HCT116 (cell line): Measurements from ENCODE around the gene SGMS1. TPM values are rescaled to one million over a fixed set of nuclear protein-coding genes. Genes with fewer than 3 reads are reported as not detected.

Experiments used
- ATAC-seq: fragments of 200-7000 bp; cut with Tn5 transposase; 2 replicates; pipeline ENCODE4 v1.9.1; 2020; ENCODE audit warnings: mild to moderate bottlenecking, moderate library complexity
- BruUV-seq: library from RNA; stranded (reverse); fragments of 400-500 nt; replicated peaks from 2 replicates; lab custom pipeline; 2021; lab: Mats Ljungman, UMichigan
- CTCF ChIA-PET: fragments of 300-600 bp; sonication (Branson Sonifier 250); formaldehyde crosslinking; loops from one replicate; lab custom pipeline; 2021; ENCODE audit warnings: antibody characterized with exemption; lab: Charles Lee
- POLR2A ChIA-PET: fragments of 300-600, 350-600 bp; sonication (Branson Sonifier 250); formaldehyde crosslinking; loops from one replicate; lab custom pipeline; 2021; ENCODE audit warnings: antibody characterized with exemption; lab: Charles Lee
- RAD21 ChIA-PET, 2 experiments: fragments of 300-600 bp; sonication (Branson Sonifier 250); formaldehyde crosslinking; loops; one replicate each; lab custom pipeline; 2023; ENCODE audit warnings: low total read pairs in 2 of 2; ENCODE audit not compliant: uncharacterized antibody in 2 of 2, unreplicated experiment in 2 of 2, low non-redundant PET in 1 of 2; lab: Charles Lee
- DNase-seq: peaks from one replicate; pipeline ENCODE4 v3.0.0-alpha.2; 2010; ENCODE audit warnings: low read depth, low spot score
- H2AFZ ChIP-seq: fragments of 200-600 bp; shearing (Covaris generic), sonication (generic); 2 replicates; pipeline ENCODE4 v1.6.1; 2017; ENCODE audit warnings: low read depth, mixed run types, mixed read lengths, antibody characterized with exemption, low read length; ENCODE audit not compliant: poor library complexity, severe bottlenecking
- H3K27ac ChIP-seq: 2 replicates; pipeline ENCODE4 v1.5.1; 2012; ENCODE audit warnings: low read depth, low read length
- H3K27me3 ChIP-seq: fragments of 200-600 bp; sonication (generic); 2 replicates; pipeline ENCODE4 v1.6.1; 2016; ENCODE audit warnings: mixed run types, low read length, mixed read lengths; ENCODE audit not compliant: insufficient read depth
- H3K36me3 ChIP-seq, 2 experiments: fragments of 200-500 bp in 1 of 2; fragments of 200-600 bp in 1 of 2; sonication (Bioruptor generic) in 1 of 2; sonication (generic) in 1 of 2; 2 replicates each; pipeline versions ENCODE4 v1.5.1 to v1.6.1; 2014 to 2016; ENCODE audit warnings: low read length in 2 of 2, inconsistent platforms in 1 of 2, mixed read lengths in 1 of 2, mixed run types in 1 of 2; ENCODE audit not compliant: insufficient read depth in 2 of 2, control insufficient read depth in 1 of 2
- H3K4me1 ChIP-seq, 2 experiments: fragments of 200-600 bp in 1 of 2; sonication (generic) in 1 of 2; 2 replicates each; pipeline versions ENCODE4 v1.5.1 to v1.6.1; 2012 to 2017; ENCODE audit warnings: low read length in 2 of 2, inconsistent platforms in 1 of 2, mild to moderate bottlenecking in 1 of 2, mixed read lengths in 1 of 2, mixed run types in 1 of 2, moderate library complexity in 1 of 2; ENCODE audit not compliant: insufficient read depth in 2 of 2, control insufficient read depth in 1 of 2
- H3K4me2 ChIP-seq: fragments of 200-600 bp; sonication (generic); 2 replicates; pipeline ENCODE4 v1.6.1; 2017; ENCODE audit warnings: mixed run types, low read length, mixed read lengths
- H3K4me3 ChIP-seq, 2 experiments: fragments of 200-600 bp in 1 of 2; sonication (generic) in 1 of 2; replicated peaks in 1 of 2; 2 replicates each; pipeline ENCODE4 v1.5.1; 2011 to 2016; ENCODE audit warnings: low read length in 2 of 2, control low read depth in 1 of 2, low read depth in 1 of 2, mild to moderate bottlenecking in 1 of 2, mixed read lengths in 1 of 2, mixed run types in 1 of 2
- H3K79me2 ChIP-seq: fragments of 200-600 bp; sonication (generic); 2 replicates; pipeline ENCODE4 v1.6.1; 2017; ENCODE audit warnings: mild to moderate bottlenecking, mixed run types, low read length, moderate library complexity, mixed read lengths; ENCODE audit not compliant: insufficient read depth
- H3K9ac ChIP-seq: fragments of 200-600 bp; sonication (generic); 2 replicates; pipeline ENCODE4 v1.6.1; 2016; ENCODE audit warnings: low read length, mixed read lengths
- H3K9me2 ChIP-seq: fragments of 200-600 bp; sonication (generic), shearing (Covaris generic); 2 replicates; pipeline ENCODE4 v1.6.1; 2017; ENCODE audit warnings: mixed run types, mild to moderate bottlenecking, moderate library complexity; ENCODE audit not compliant: insufficient read depth
- H3K9me3 ChIP-seq, 2 experiments: fragments of 200-500 bp in 1 of 2; fragments of 200-600 bp in 1 of 2; sonication (Bioruptor generic) in 1 of 2; sonication (generic) in 1 of 2; 2 replicates each; pipeline ENCODE4 v1.6.1; 2014 to 2017; ENCODE audit warnings: low read length in 2 of 2, mixed read lengths in 2 of 2, inconsistent platforms in 1 of 2, low read depth in 1 of 2, mild to moderate bottlenecking in 1 of 2, mixed run types in 1 of 2, moderate library complexity in 1 of 2; ENCODE audit not compliant: control insufficient read depth in 1 of 2, insufficient read depth in 1 of 2
- H4K20me1 ChIP-seq: fragments of 200-600 bp; sonication (generic), shearing (Covaris generic); 2 replicates; pipeline ENCODE4 v1.6.1; 2017; ENCODE audit warnings: mixed run types, mild to moderate bottlenecking, moderate library complexity; ENCODE audit not compliant: insufficient read depth
- CEBPB ChIP-seq: IDR thresholded peaks from 2 replicates; pipeline ENCODE4 v1.6.1; 2012; ENCODE audit warnings: low read depth
- EZH2phosphoT487 ChIP-seq: fragments of 200-600 bp; IDR thresholded peaks from 2 replicates; pipeline ENCODE4 v1.6.1; 2018; ENCODE audit warnings: antibody characterized with exemption, borderline replicate concordance
- FOSL1 ChIP-seq: IDR thresholded peaks from 2 replicates; pipeline ENCODE4 v1.6.1; 2012; ENCODE audit warnings: low read depth
- JUND ChIP-seq: IDR thresholded peaks from 2 replicates; pipeline ENCODE4 v1.6.1; 2012
- POLR2A ChIP-seq: IDR thresholded peaks from 2 replicates; pipeline ENCODE4 v1.7.0; 2011; ENCODE audit warnings: borderline replicate concordance; ENCODE audit not compliant: insufficient read depth, insufficient read length; ENCODE audit errors: extremely low read depth
- RAD21 ChIP-seq: IDR thresholded peaks from 2 replicates; pipeline ENCODE4 v1.6.1; 2012; ENCODE audit warnings: low read depth, mild to moderate bottlenecking
- SP1 ChIP-seq: IDR thresholded peaks from 2 replicates; pipeline ENCODE4 v1.6.1; 2012; ENCODE audit warnings: low read depth
- TCF7L2 ChIP-seq: IDR thresholded peaks from 2 replicates; pipeline ENCODE4 v1.7.0; 2011; ENCODE audit warnings: borderline replicate concordance, inconsistent platforms; ENCODE audit not compliant: insufficient read depth, insufficient read length; ENCODE audit errors: extremely low read depth
- intact Hi-C: fragments of 100-400 bp; cut with micrococcal nuclease; formaldehyde crosslinking; loops from 2 replicates; pipeline ENCODE4 v1.10.0; 2022
- total RNA-seq: library from RNA; stranded (reverse); gene quantifications from one replicate; pipeline ENCODE4 v1.2.1, GENCODE V29; 2021; ENCODE audit not compliant: unreplicated experiment
- TF ChIP-seq, protein P1 (sequence below), 3 experiments: fragments of 200-600 bp in 1 of 3; sonication (generic) in 1 of 3; IDR thresholded peaks in 2 of 3; conservative IDR thresholded peaks in 1 of 3; 2 replicates each; pipeline ENCODE4 v1.5.1; 2012 to 2017; ENCODE audit warnings: low read depth in 2 of 3, low read length in 2 of 3, antibody characterized with exemption in 1 of 3, borderline replicate concordance in 1 of 3, control low read depth in 1 of 3, mild to moderate bottlenecking in 1 of 3, mixed read lengths in 1 of 3, mixed run types in 1 of 3, moderate library complexity in 1 of 3; ENCODE audit not compliant: insufficient read depth in 1 of 3
- TF ChIP-seq, protein P2 (sequence below): IDR thresholded peaks from 2 replicates; pipeline ENCODE4 v1.6.1; 2012

The SGMS1 gene
- total RNA-seq, 1 experiment from 2014 or later = 29.1 TPM

DNA sequence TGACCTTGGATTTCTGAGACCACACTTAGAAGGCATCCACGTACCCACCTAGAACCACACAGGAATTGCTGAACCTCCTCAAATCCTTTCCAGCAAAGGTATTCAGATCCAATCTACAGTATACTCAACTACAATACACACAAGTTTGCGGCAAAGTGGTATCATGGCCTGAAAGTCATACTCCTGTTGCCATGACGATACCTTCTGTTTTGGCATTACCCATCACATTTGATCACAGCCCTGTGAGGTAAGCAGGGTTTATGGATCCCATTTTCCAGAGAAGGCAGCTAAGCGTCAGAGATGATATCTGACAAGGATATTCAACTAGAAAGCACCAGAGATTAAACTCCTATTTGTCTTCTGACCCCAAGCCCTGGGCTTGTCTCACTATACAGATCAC, 32.8 kb downstream of the SGMS1 start:
- Histone ChIP-seq H3K4me2 (no peak overlapping the region), H3K36me3 (no peaks in the 10 kb centered on the region), H3K27me3 (no peaks in the 10 kb centered on the region), H3K27ac (no peak overlapping the region), H3K4me1 (peaks cover 8 to 14% of the 10 kb centered on the region in 2 experiments; a peak in 3 of 4 replicates), H3K9me3 (no peaks in the 10 kb centered on the region), H3K9ac (no peak overlapping the region), H3K4me3 (no peak overlapping the region), H3K9me2 (no peaks in the 10 kb centered on the region)
- CTCF ChIA-PET = interaction anchor here (1.3 kb wide), 1 partner anchor 13 kb away, joined by 3 read pairs; no protein-coding TSS in a partner anchor
- DNase-seq (no peak), ATAC-seq (no peak)
- intact Hi-C loops = no loop called here
- RAD21 ChIA-PET = no interaction called here
- POLR2A ChIA-PET = no interaction called here
- TF ChIP-seq JUND = no peak
- no peak for TF ChIP-seq SP1
- no peak for TF ChIP-seq TCF7L2
- TF ChIP-seq FOSL1 = no peak
- TF ChIP-seq RAD21 = no peak
- no peak for TF ChIP-seq CEBPB
- TF ChIP-seq EZH2phosphoT487 = no peak
- TF ChIP-seq, protein P1, sequence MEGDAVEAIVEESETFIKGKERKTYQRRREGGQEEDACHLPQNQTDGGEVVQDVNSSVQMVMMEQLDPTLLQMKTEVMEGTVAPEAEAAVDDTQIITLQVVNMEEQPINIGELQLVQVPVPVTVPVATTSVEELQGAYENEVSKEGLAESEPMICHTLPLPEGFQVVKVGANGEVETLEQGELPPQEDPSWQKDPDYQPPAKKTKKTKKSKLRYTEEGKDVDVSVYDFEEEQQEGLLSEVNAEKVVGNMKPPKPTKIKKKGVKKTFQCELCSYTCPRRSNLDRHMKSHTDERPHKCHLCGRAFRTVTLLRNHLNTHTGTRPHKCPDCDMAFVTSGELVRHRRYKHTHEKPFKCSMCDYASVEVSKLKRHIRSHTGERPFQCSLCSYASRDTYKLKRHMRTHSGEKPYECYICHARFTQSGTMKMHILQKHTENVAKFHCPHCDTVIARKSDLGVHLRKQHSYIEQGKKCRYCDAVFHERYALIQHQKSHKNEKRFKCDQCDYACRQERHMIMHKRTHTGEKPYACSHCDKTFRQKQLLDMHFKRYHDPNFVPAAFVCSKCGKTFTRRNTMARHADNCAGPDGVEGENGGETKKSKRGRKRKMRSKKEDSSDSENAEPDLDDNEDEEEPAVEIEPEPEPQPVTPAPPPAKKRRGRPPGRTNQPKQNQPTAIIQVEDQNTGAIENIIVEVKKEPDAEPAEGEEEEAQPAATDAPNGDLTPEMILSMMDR (IDR thresholded peaks at IDR 0.05 in 2 of 3, conservative IDR thresholded peaks at IDR 0.05 in 1 of 3; ENCODE audit: borderline replicate concordance in 1 of 3, insufficient read depth in 1 of 3, low read depth in 2 of 3, low read length in 2 of 3) = no peak
- TF ChIP-seq POLR2A = no peak
- TF ChIP-seq, protein P2, sequence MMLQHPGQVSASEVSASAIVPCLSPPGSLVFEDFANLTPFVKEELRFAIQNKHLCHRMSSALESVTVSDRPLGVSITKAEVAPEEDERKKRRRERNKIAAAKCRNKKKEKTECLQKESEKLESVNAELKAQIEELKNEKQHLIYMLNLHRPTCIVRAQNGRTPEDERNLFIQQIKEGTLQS = no peak
- TF ChIP-seq, all 23 proteins: peak for 0
- no TSS peak for BruUV-seq
- H3K79me2 ChIP-seq = peaks cover 3% of the 10 kb centered on the region; the same call in 1 of the 2 replicates
- no peaks in the 10 kb centered on the region for H4K20me1 ChIP-seq
- H2AFZ ChIP-seq = no peak overlapping the region
